ENCODE results near the gene GLIS1. TPM values are rescaled to one million over a fixed set of nuclear protein-coding genes. Genes with fewer than 3 reads are reported as not detected.

The GLIS1 gene
- total RNA-seq, 1 experiment from 2014 or later, result not detected

GRCh38 chr1:53697721-53698383, 41.1 kb downstream of the GLIS1 start:
- BruUV-seq (replicated peaks), result no TSS peak
- Histone ChIP-seq H3K4me2 (no peak overlapping the region), H3K36me3 (ENCODE audit: low read depth) (no peaks in the 10 kb centered on the region), H2AFZ (no peak overlapping the region), H3K4me3 (no peak overlapping the region), H3K4me1 (replicated peaks; ENCODE audit: insufficient read depth) (no peaks in the 10 kb centered on the region), H4K20me1 (ENCODE audit: insufficient read depth) (no peaks in the 10 kb centered on the region), H3K9me2 (ENCODE audit: insufficient read depth) (no peaks in the 10 kb centered on the region), H3F3A (ENCODE audit: insufficient read depth, low read depth) (no peaks in the 10 kb centered on the region), H3K9me3 (ENCODE audit: insufficient read depth, low read depth) (no peaks in the 10 kb centered on the region), H3K27ac (no peak overlapping the region), H3K79me2 (ENCODE audit: low read depth) (no peaks in the 10 kb centered on the region), H3K27me3 (ENCODE audit: insufficient read depth, low read depth) (peaks cover 25% of the 10 kb centered on the region)
- intact Hi-C loops (cut with micrococcal nuclease; ENCODE audit: unreplicated experiment), result no loop called here
- DNase-seq, result no peak
- ChIA-PET POLR2A (ENCODE audit: unreplicated experiment) (interaction anchor here (0.5 kb wide), 1 partner anchor 39 kb away, joined by 5 read pairs; no protein-coding TSS in a partner anchor), CTCF (no interaction called here)
- TF ChIP-seq, protein P1, sequence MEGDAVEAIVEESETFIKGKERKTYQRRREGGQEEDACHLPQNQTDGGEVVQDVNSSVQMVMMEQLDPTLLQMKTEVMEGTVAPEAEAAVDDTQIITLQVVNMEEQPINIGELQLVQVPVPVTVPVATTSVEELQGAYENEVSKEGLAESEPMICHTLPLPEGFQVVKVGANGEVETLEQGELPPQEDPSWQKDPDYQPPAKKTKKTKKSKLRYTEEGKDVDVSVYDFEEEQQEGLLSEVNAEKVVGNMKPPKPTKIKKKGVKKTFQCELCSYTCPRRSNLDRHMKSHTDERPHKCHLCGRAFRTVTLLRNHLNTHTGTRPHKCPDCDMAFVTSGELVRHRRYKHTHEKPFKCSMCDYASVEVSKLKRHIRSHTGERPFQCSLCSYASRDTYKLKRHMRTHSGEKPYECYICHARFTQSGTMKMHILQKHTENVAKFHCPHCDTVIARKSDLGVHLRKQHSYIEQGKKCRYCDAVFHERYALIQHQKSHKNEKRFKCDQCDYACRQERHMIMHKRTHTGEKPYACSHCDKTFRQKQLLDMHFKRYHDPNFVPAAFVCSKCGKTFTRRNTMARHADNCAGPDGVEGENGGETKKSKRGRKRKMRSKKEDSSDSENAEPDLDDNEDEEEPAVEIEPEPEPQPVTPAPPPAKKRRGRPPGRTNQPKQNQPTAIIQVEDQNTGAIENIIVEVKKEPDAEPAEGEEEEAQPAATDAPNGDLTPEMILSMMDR (conservative IDR thresholded peaks at IDR 0.05), result no peak
- TF ChIP-seq EZH2 (IDR thresholded peaks at IDR 0.05; ENCODE audit: low read depth), result no peak

GRCh38 chr1:53696990-53697389, 42.0 kb downstream of the GLIS1 start:
- Histone ChIP-seq H3K4me2 (no peak overlapping the region), H3F3A (ENCODE audit: insufficient read depth, low read depth) (no peaks in the 10 kb centered on the region), H3K27ac (no peak overlapping the region), H3K9me2 (ENCODE audit: insufficient read depth) (no peaks in the 10 kb centered on the region), H3K27me3 (ENCODE audit: insufficient read depth, low read depth) (peaks cover 32% of the 10 kb centered on the region), H3K36me3 (ENCODE audit: low read depth) (no peaks in the 10 kb centered on the region), H3K79me2 (ENCODE audit: low read depth) (no peaks in the 10 kb centered on the region), H4K20me1 (ENCODE audit: insufficient read depth) (no peaks in the 10 kb centered on the region), H3K9me3 (ENCODE audit: insufficient read depth, low read depth) (no peaks in the 10 kb centered on the region), H3K4me1 (replicated peaks; ENCODE audit: insufficient read depth) (no peaks in the 10 kb centered on the region), H3K4me3 (no peak overlapping the region), H2AFZ (no peak overlapping the region)
- ChIA-PET POLR2A (ENCODE audit: unreplicated experiment) (no interaction called here), CTCF (no interaction called here)
- intact Hi-C loops (cut with micrococcal nuclease; ENCODE audit: unreplicated experiment), result no loop called here
- TF ChIP-seq, protein P1 (conservative IDR thresholded peaks at IDR 0.05), result no peak
- no peak for TF ChIP-seq EZH2 (IDR thresholded peaks at IDR 0.05; ENCODE audit: low read depth)
- DNase-seq, result no peak
- BruUV-seq (replicated peaks), result no TSS peak

DNA sequence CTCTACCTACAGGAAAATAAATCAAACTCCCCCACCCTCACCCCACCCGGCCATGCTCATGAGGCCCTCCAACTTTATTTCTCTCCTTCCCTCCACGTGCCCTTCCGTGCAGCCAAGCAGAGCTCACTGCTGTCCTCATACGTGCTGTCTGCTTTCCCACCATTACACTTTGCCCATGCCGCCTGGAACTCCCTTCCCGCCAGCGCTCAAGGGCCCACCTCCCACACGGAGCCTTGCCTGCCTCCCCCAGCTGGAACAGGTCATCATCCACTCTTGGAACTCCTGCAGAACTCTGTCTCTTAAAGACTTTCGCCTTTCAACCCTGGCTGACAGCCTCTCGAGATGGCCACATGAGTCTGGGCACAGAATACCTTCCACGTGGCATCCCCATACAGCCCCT, 42.4 kb downstream of the GLIS1 start:
- BruUV-seq (replicated peaks), result no TSS peak
- no peak for DNase-seq
- H3K9me2 ChIP-seq (ENCODE audit: insufficient read depth), result no peaks in the 10 kb centered on the region
- peaks cover 36% of the 10 kb centered on the region for H3K27me3 ChIP-seq (ENCODE audit: insufficient read depth, low read depth)
- no peak overlapping the region for H3K27ac ChIP-seq
- H3K9me3 ChIP-seq (ENCODE audit: insufficient read depth, low read depth), result no peaks in the 10 kb centered on the region
- POLR2A ChIA-PET (ENCODE audit: unreplicated experiment), result no interaction called here
- no peaks in the 10 kb centered on the region for H3K4me1 ChIP-seq (replicated peaks; ENCODE audit: insufficient read depth)
- no peak overlapping the region for H3K4me3 ChIP-seq
- H3K36me3 ChIP-seq (ENCODE audit: low read depth), result no peaks in the 10 kb centered on the region
- intact Hi-C loops (cut with micrococcal nuclease; ENCODE audit: unreplicated experiment), result no loop called here
- no peak overlapping the region for H3K4me2 ChIP-seq
- H2AFZ ChIP-seq, result no peak overlapping the region
- H3F3A ChIP-seq (ENCODE audit: insufficient read depth, low read depth), result no peaks in the 10 kb centered on the region
- no peaks in the 10 kb centered on the region for H3K79me2 ChIP-seq (ENCODE audit: low read depth)
- TF ChIP-seq, protein P1 (conservative IDR thresholded peaks at IDR 0.05), result no peak
- no peak for TF ChIP-seq EZH2 (IDR thresholded peaks at IDR 0.05; ENCODE audit: low read depth)
- H4K20me1 ChIP-seq (ENCODE audit: insufficient read depth), result no peaks in the 10 kb centered on the region
- CTCF ChIA-PET, result no interaction called here

Data from PC-9 (cell line).